Heart left ventricle (tissue), 13 donors: ENCODE measurements around the gene DCAF5.

Source experiments
- CTCF ChIP-seq, 12 donors: fragments of 200-600 bp; sonication (generic) in 4 of 12; IDR thresholded peaks; one replicate each; pipeline versions ENCODE4 v1.5.0 to v1.8.0; 2018 to 2022; ENCODE audit warnings: antibody characterized with exemption in 12 of 12, mild to moderate bottlenecking in 5 of 12
- POLR2A ChIP-seq, 2 donors: fragments of 450-650 bp; IDR thresholded peaks; one replicate each; pipeline ENCODE4 v1.6.1; 2017; ENCODE audit warnings: antibody characterized with exemption in 2 of 2, mild to moderate bottlenecking in 2 of 2, moderate library complexity in 2 of 2
- donor health status: ischemic (EF 13 %, LVEDD 7.1; RV severe dilation, severe dysfunction).
- donor health status: DM: no; HTN: yes; CAD: no.
- donor health status: DM: no; HTN: no; CAD: no.
- donor health status: ischemic (EF 25% LVEDD 6.9; RV normal size, moderate dysfunction).
- donor health status: ischemic (EF 25% LVEDD 5.7; RV mildly dilated, moderate dysfunction).
- donor health status: ischemic (EF 35%, LVEDD 5.7; RV mildly dilated, moderate dysfunction).
- donor health status: nonischemic (EF 11% LVEDD 7.7; RV severe dilation, severe dysfunction).
- donor health status: DM: yes; HTN: yes; CAD: no.
- donor health status: PGD.
- donor health status: ischemic (EF 29% LVEDD 5.4; RV normal size, mild dysfunction).
- donor health status: nonischemic (EF 23%, LVEDD 6.1; RV moderate dilation, normal function).

GRCh38 chr14:69076341-69076740, 76.6 kb downstream of the DCAF5 start:
- TF ChIP-seq POLR2A (IDR thresholded peaks at IDR 0.05) (no peak), CTCF (IDR thresholded peaks at IDR 0.05) (no peak)
